HG02759 (cell line): ENCODE results near the gene LDLRAD3.

Experiments used
- ATAC-seq: cut with Tn5 transposase; IDR thresholded peaks from one replicate; pipeline ENCODE4 v1.9.1; 2021; ENCODE audit warnings: mild to moderate bottlenecking, moderate library complexity; ENCODE audit not compliant: unreplicated experiment

LDLRAD3 gene

GRCh38 chr11:36222831-36223635 lies 279.2 kb downstream of the LDLRAD3 start:
- ATAC-seq: no peak

- no peak for ATAC-seq
Measured at GRCh38 chr11:36224209-36224882, 280.5 kb downstream of the LDLRAD3 start.

- ATAC-seq: no peak
Measured at GRCh38 chr11:36227044-36227443, 283.2 kb downstream of the LDLRAD3 start.

- no peak for ATAC-seq
Measured at GRCh38 chr11:36228689-36229088, 284.8 kb downstream of the LDLRAD3 start.

- ATAC-seq: no peak
Measured at GRCh38 chr11:36229091-36229705, 285.3 kb downstream of the LDLRAD3 start.

- no peak for ATAC-seq
Measured at GRCh38 chr11:36230779-36231699, 287.2 kb downstream of the LDLRAD3 start.

- no peak for ATAC-seq
Measured at GRCh38 chr11:36233204-36233603, 289.3 kb downstream of the LDLRAD3 start.

GRCh38 chr11:36234825-36235224 lies 291.0 kb downstream of the LDLRAD3 start:
- ATAC-seq: no peak

- ATAC-seq: no peak
Measured at GRCh38 chr11:36235750-36236149, 291.9 kb downstream of the LDLRAD3 start.

GRCh38 chr11:36237391-36237790 lies 293.5 kb downstream of the LDLRAD3 start:
- ATAC-seq: no peak

GRCh38 chr11:36238036-36238631 lies 294.3 kb downstream of the LDLRAD3 start:
- ATAC-seq: no peak

- no peak for ATAC-seq
Measured at GRCh38 chr11:36238881-36239280, 295.0 kb downstream of the LDLRAD3 start.

- ATAC-seq: no peak
Measured at GRCh38 chr11:36239636-36240035, 295.8 kb downstream of the LDLRAD3 start.

- no peak for ATAC-seq
Measured at GRCh38 chr11:36240173-36240572, 296.3 kb downstream of the LDLRAD3 start.

GRCh38 chr11:36240801-36241200 lies 296.9 kb downstream of the LDLRAD3 start:
- no peak for ATAC-seq

- no peak for ATAC-seq
Measured at GRCh38 chr11:36241497-36241896, 297.6 kb downstream of the LDLRAD3 start.

GRCh38 chr11:36243641-36244040 lies 299.8 kb downstream of the LDLRAD3 start:
- ATAC-seq: no peak

GRCh38 chr11:36247493-36247892 lies 303.6 kb downstream of the LDLRAD3 start:
- no peak for ATAC-seq

- no peak for ATAC-seq
Measured at GRCh38 chr11:36248436-36248835, 304.6 kb downstream of the LDLRAD3 start.

- no peak for ATAC-seq
Measured at GRCh38 chr11:36249246-36249645, 305.4 kb downstream of the LDLRAD3 start.
